Kidney (tissue), 22 donors: ENCODE results near the gene KLHL21. TPM values are rescaled to one million over a fixed set of nuclear protein-coding genes. Genes with fewer than 3 reads are reported as not detected.

Source experiments
- DNase-seq, 5 donors: peaks; one replicate each; pipeline ENCODE4 v3.0.0-alpha.2; 2013 to 2020
- FAIRE-seq: peaks from 2 replicates; lab custom pipeline; 2012; peaks lifted over from hg19 to GRCh38; lab: Jason Lieb, UNC
- H3K27ac ChIP-seq, 2 donors: one replicate each; pipeline ENCODE4 v1.7.0; 2013; ENCODE audit warnings: low read depth in 2 of 2, low read length in 2 of 2, inconsistent platforms in 1 of 2
- H3K27me3 ChIP-seq: one replicate; pipeline ENCODE4 v1.7.1; 2013; ENCODE audit warnings: low read length, inconsistent platforms; ENCODE audit not compliant: control insufficient read depth, insufficient read depth
- H3K36me3 ChIP-seq, 3 donors: one replicate each; pipeline versions ENCODE4 v1.7.0 to v1.7.1; 2013; ENCODE audit warnings: low read length in 3 of 3, control low read depth in 1 of 3, inconsistent platforms in 1 of 3; ENCODE audit not compliant: insufficient read depth in 3 of 3, control insufficient read depth in 2 of 3
- H3K4me1 ChIP-seq, 3 donors: one replicate each; pipeline versions ENCODE4 v1.7.0 to v1.7.1; 2013; ENCODE audit warnings: low read length in 3 of 3, inconsistent platforms in 1 of 3, low read depth in 1 of 3; ENCODE audit not compliant: control insufficient read depth in 2 of 3, insufficient read depth in 2 of 3
- H3K4me3 ChIP-seq, 3 donors: one replicate each; pipeline versions ENCODE4 v1.7.0 to v1.8.1; 2013; ENCODE audit warnings: low read length in 3 of 3, control low read depth in 1 of 3, inconsistent platforms in 1 of 3
- H3K9ac ChIP-seq, 3 donors: one replicate each; pipeline versions ENCODE4 v1.7.0 to v1.7.1; 2013; ENCODE audit warnings: low read length in 3 of 3, control low read depth in 1 of 3, inconsistent platforms in 1 of 3
- H3K9me3 ChIP-seq, 3 donors: one replicate each; pipeline versions ENCODE4 v1.7.0 to v1.7.1; 2013; ENCODE audit warnings: low read length in 3 of 3, control low read depth in 1 of 3, inconsistent platforms in 1 of 3; ENCODE audit not compliant: control insufficient read depth in 2 of 3, insufficient read depth in 1 of 3
- CTCF ChIP-seq: IDR thresholded peaks from 3 replicates; pipeline ENCODE4 v1.5.1; 2012; ENCODE audit warnings: mild to moderate bottlenecking, moderate library complexity, borderline replicate concordance; ENCODE audit not compliant: insufficient read depth; ENCODE audit errors: extremely low read depth
- intact Hi-C: fragments of 100-400 bp; cut with DNase I; formaldehyde crosslinking; loops from one replicate; pipeline ENCODE4 v1.11.1; 2022
- long read RNA-seq, 10 donors: library from polyadenylated mRNA in 1 of 10; unstranded in 1 of 10; transcript quantifications; one replicate each; pipeline ENCODE4 v2.0.0 and lab custom pipeline, GENCODE V29; 2021 to 2026
- polyA plus RNA-seq: library from polyadenylated mRNA; stranded (reverse); fragments of 350-450 nt; fragmentation: Illumina TruSeq; extraction: RNeasy Lipid Tissue Mini Kit (QIAGEN cat#74804); gene quantifications from one replicate; pipeline ENCODE4 v1.2.3, GENCODE V29; 2014; ENCODE audit warnings: low read depth, low replicate concordance; ENCODE audit not compliant: insufficient read depth
- total RNA-seq: library from RNA; stranded (reverse); fragmentation: NEBNext Ultra II Directional; extraction: Animal tissue kit (Norgen Biotek cat#: 25700); gene quantifications from one replicate; pipeline ENCODE4 v1.2.1, GENCODE V29; 2021
- donor health status: control.
- donor health status: control.
- donor health status: control.
- donor health status: control.
- donor health status: control.
- donor health status: DM: yes; HTN: yes; CAD: no.
- donor health status: Normal renal cell carcinoma (clear cell type).

The KLHL21 gene
- 25.0 TPM for total RNA-seq
- 13.9 TPM for polyA plus RNA-seq
- long read RNA-seq, donor 1, full-length matches to known transcripts, result 4 of 10 reads
- long read RNA-seq, donor 1, partial matches to known transcripts, result 0 of 10 reads
- long read RNA-seq, donor 1, other reads (novel, unspliced or antisense), result 6 of 10 reads
- long read RNA-seq, donor 2, full-length matches to known transcripts, result 6 of 11 reads
- long read RNA-seq, donor 2, partial matches to known transcripts, result 0 of 11 reads
- long read RNA-seq, donor 2, other reads (novel, unspliced or antisense), result 5 of 11 reads
- long read RNA-seq, donor 3, full-length matches to known transcripts, result 3 of 13 reads
- long read RNA-seq, donor 3, partial matches to known transcripts, result 10 of 13 reads
- long read RNA-seq, donor 3, other reads (novel, unspliced or antisense), result 0 of 13 reads
- long read RNA-seq, donor 4, full-length matches to known transcripts, result 5 of 5 reads
- long read RNA-seq, donor 4, partial matches to known transcripts, result 0 of 5 reads
- long read RNA-seq, donor 4, other reads (novel, unspliced or antisense), result 0 of 5 reads
- long read RNA-seq, donor 5, result 0 reads
- long read RNA-seq, donor 6, full-length matches to known transcripts, result 1 of 1 reads
- long read RNA-seq, donor 6, partial matches to known transcripts, result 0 of 1 reads
- long read RNA-seq, donor 6, other reads (novel, unspliced or antisense), result 0 of 1 reads
- long read RNA-seq, donor 7, full-length matches to known transcripts, result 11 of 26 reads
- long read RNA-seq, donor 7, partial matches to known transcripts, result 0 of 26 reads
- long read RNA-seq, donor 7, other reads (novel, unspliced or antisense), result 15 of 26 reads
- long read RNA-seq, donor 8, full-length matches to known transcripts, result 1 of 1 reads
- long read RNA-seq, donor 8, partial matches to known transcripts, result 0 of 1 reads
- long read RNA-seq, donor 8, other reads (novel, unspliced or antisense), result 0 of 1 reads
- long read RNA-seq, donor 9, full-length matches to known transcripts, result 1 of 1 reads
- long read RNA-seq, donor 9, partial matches to known transcripts, result 0 of 1 reads
- long read RNA-seq, donor 9, other reads (novel, unspliced or antisense), result 0 of 1 reads
- long read RNA-seq, donor 10, full-length matches to known transcripts, result 4 of 4 reads
- long read RNA-seq, donor 10, partial matches to known transcripts, result 0 of 4 reads
- long read RNA-seq, donor 10, other reads (novel, unspliced or antisense), result 0 of 4 reads

DNA sequence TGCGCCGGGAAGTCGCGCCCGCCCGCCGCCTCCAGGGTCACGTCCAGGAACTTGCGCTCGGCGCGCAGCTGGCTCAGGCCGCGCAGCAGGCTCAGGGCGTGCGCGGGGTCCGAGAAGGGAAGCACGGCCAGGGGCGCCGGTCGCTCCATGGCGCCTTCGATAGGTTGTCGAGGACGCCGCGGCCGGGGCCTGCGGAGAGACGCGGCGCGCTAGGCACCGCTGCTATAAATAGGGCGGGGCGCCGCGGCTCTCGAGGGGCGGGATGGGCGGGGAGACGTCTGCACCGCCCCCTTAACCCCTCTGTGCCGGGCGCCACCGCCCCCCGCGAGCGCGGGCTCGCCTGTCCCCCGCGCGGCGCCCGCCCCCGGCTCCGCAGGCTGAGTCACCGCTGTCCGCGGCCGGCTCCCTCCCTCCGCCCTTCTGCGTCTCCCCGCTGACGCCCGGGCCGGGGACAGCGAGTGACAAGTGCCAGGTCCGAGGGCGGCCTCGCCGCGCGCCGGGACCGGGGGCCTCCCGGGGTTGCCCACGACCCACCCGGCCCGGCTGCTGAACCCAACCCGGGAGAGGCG, at the start of gene KLHL21:
Gene KLHL21 (minus strand): TSS at position 201 of the 569 bp plus-strand sequence. CDS start 52 bp downstream, at position 149.
- Histone ChIP-seq H3K4me1 (peaks cover 5 to 32% (median 17%) of the 10 kb centered on the region in 3 donors), H3K27ac (peak within 1 kb of the TSS; percentile 99), H3K27me3 (no peaks in the 10 kb centered on the region), H3K9ac (peak within 1 kb of the TSS; percentile 24 to 95 (median 93)), H3K36me3 (peaks cover 0 to 7% (median 3%) of the 10 kb centered on the region in 3 donors), H3K4me3 (peak within 1 kb of the TSS; percentile 60 to 99 (median 95)), H3K9me3 (no peaks in the 10 kb centered on the region)
- DNase-seq (peak; percentile 85 to 98 (median 91)), FAIRE-seq (no peak)
- no peak for TF ChIP-seq CTCF
- intact Hi-C loops, result no loop called here

GRCh38 chr1:6651909-6652308, 49.2 kb upstream of the KLHL21 start:
- Histone ChIP-seq H3K27me3 (no peaks in the 10 kb centered on the region), H3K4me3 (peak overlapping the region in 1 of 3 donors; percentile 23), H3K4me1 (peaks cover 12 to 24% (median 24%) of the 10 kb centered on the region in 3 donors), H3K9me3 (no peaks in the 10 kb centered on the region), H3K36me3 (peaks cover 4 to 8% (median 5%) of the 10 kb centered on the region in 3 donors), H3K27ac (peak overlapping the region; percentile 85 to 92), H3K9ac (peak overlapping the region in 1 of 3 donors; percentile 38)
- peak in 4 of 5 donors; percentile 58 to 74 (median 64) for DNase-seq
- no peak for FAIRE-seq
- no peak for TF ChIP-seq CTCF
- intact Hi-C loops, result no loop called here

GRCh38 chr1:6648556-6648955, 45.9 kb upstream of the KLHL21 start:
- no peak for FAIRE-seq
- intact Hi-C loops, result no loop called here
- peaks cover 8 to 22% (median 12%) of the 10 kb centered on the region in 3 donors for H3K36me3 ChIP-seq

More at GRCh38 chr1:6648556-6648955, 45.9 kb upstream of the KLHL21 start:
- Histone ChIP-seq H3K9me3 (no peaks in the 10 kb centered on the region), H3K27ac (no peak overlapping the region), H3K27me3 (no peaks in the 10 kb centered on the region), H3K9ac (no peak overlapping the region), H3K4me3 (no peak overlapping the region), H3K4me1 (peaks cover 9 to 20% (median 20%) of the 10 kb centered on the region in 3 donors)
- TF ChIP-seq CTCF, result no peak
- DNase-seq, result no peak
